HepG2 (cell line): ENCODE measurements around the gene PKLR. TPM values are rescaled to one million over a fixed set of nuclear protein-coding genes. Genes with fewer than 3 reads are reported as not detected.

ENCODE experiments used
- ARID4A ChIP-seq: sonication (generic); formaldehyde crosslinking; IDR thresholded peaks from 2 replicates; pipeline ENCODE4 v1.5.0; 2020; ENCODE audit warnings: mild to moderate bottlenecking, missing genetic modification reagents, borderline replicate concordance
- HNRNPL ChIP-seq: fragments of 200-400 bp; formaldehyde crosslinking; IDR thresholded peaks from 2 replicates; pipeline ENCODE4 v1.6.1; 2017; ENCODE audit warnings: mild to moderate bottlenecking, low read depth, low read length
- RBFOX2 ChIP-seq: fragments of 200-400 bp; formaldehyde crosslinking; IDR thresholded peaks from 2 replicates; pipeline ENCODE4 v1.6.1; 2017; ENCODE audit warnings: low read depth, mild to moderate bottlenecking, low read length
- SAP130 ChIP-seq: IDR thresholded peaks from 2 replicates; pipeline ENCODE4 v1.6.1; 2016; ENCODE audit warnings: low read depth
- SNAPC2 ChIP-seq: sonication (generic); formaldehyde crosslinking; IDR thresholded peaks from 2 replicates; pipeline ENCODE4 v1.8.1; 2022; ENCODE audit warnings: mild to moderate bottlenecking, missing genetic modification reagents
- SYNCRIP ChIP-seq: fragments of 200-400 bp; formaldehyde crosslinking; IDR thresholded peaks from 2 replicates; pipeline ENCODE4 v1.6.1; 2018; ENCODE audit warnings: mild to moderate bottlenecking, low read depth, low read length; ENCODE audit not compliant: insufficient read depth
- TOPORS ChIP-seq: sonication (generic); formaldehyde crosslinking; IDR thresholded peaks from 2 replicates; pipeline ENCODE4 v1.8.0; 2023; ENCODE audit warnings: mild to moderate bottlenecking, missing genetic modification reagents
- YEATS4 ChIP-seq: sonication (generic); formaldehyde crosslinking; IDR thresholded peaks from 2 replicates; pipeline ENCODE4 v1.4.0; 2020; ENCODE audit warnings: missing genetic modification reagents, borderline replicate concordance
- ZNF136 ChIP-seq: sonication (generic); formaldehyde crosslinking; IDR thresholded peaks from 2 replicates; pipeline ENCODE4 v1.8.1; 2022; ENCODE audit warnings: low read depth, mild to moderate bottlenecking, moderate library complexity, missing genetic modification reagents
- ZNF234 ChIP-seq: sonication (generic); formaldehyde crosslinking; conservative IDR thresholded peaks from 2 replicates; pipeline ENCODE4 v1.5.1; 2020; ENCODE audit warnings: mild to moderate bottlenecking, missing genetic modification reagents
- ZNF280B ChIP-seq: sonication (generic); formaldehyde crosslinking; IDR thresholded peaks from 2 replicates; pipeline ENCODE4 v1.5.0; 2020; ENCODE audit warnings: missing genetic modification reagents, mild to moderate bottlenecking, borderline replicate concordance
- ZNF33B ChIP-seq: sonication (generic); formaldehyde crosslinking; IDR thresholded peaks from 2 replicates; pipeline ENCODE4 v1.5.1; 2020; ENCODE audit warnings: mild to moderate bottlenecking, missing genetic modification reagents
- ZNF75D ChIP-seq: sonication (generic); formaldehyde crosslinking; IDR thresholded peaks from 2 replicates; pipeline ENCODE4 v1.8.1; 2023; ENCODE audit warnings: missing genetic modification reagents, mild to moderate bottlenecking, borderline replicate concordance
- ZSCAN31 ChIP-seq: sonication (generic); formaldehyde crosslinking; IDR thresholded peaks from 2 replicates; pipeline ENCODE4 v1.5.0; 2020; ENCODE audit warnings: low read depth, mild to moderate bottlenecking, missing genetic modification reagents
- polyA plus RNA-seq, 8 experiments: library from polyadenylated mRNA; depleted of rRNA in 3 of 8; stranded (reverse) in 7 of 8; unstranded in 1 of 8; fragments of >200 nt; fragmentation: Illumina TruSeq in 4 of 8; extraction: Trizol in 4 of 8; gene quantifications; 2 replicates each; pipeline versions ENCODE4 v1.2.1 to v1.2.3, GENCODE V29; 2011 to 2016; ENCODE audit warnings: low read depth in 4 of 8, missing spikeins in 1 of 8, mixed read lengths in 1 of 8; ENCODE audit not compliant: insufficient read depth in 1 of 8
- total RNA-seq, 5 experiments: library from RNA; depleted of rRNA; stranded (reverse); fragments of >200 nt; fragmentation: Illumina TruSeq; extraction: Trizol; gene quantifications; 2 replicates each; pipeline ENCODE4 v1.2.3, GENCODE V29; 2016; ENCODE audit warnings: low read depth in 1 of 5
- TF ChIP-seq, protein P1 (sequence below): fragments of 450-650 bp; IDR thresholded peaks from 2 replicates; pipeline ENCODE4 v1.6.1; 2017
- TF ChIP-seq, protein P2 (sequence below): sonication (generic); formaldehyde crosslinking; IDR thresholded peaks from 2 replicates; pipeline ENCODE4 v1.5.1; 2020; ENCODE audit warnings: missing genetic modification reagents, mild to moderate bottlenecking, borderline replicate concordance
- TF ChIP-seq, protein P3 (sequence below): sonication (generic); formaldehyde crosslinking; IDR thresholded peaks from 2 replicates; pipeline ENCODE4 v1.8.1; 2023; ENCODE audit warnings: missing genetic modification reagents, inconsistent platforms, borderline replicate concordance

PKLR gene
- total and polyA plus RNA-seq, 2 of the 13 experiments (the other 11 are each of a cell fraction or from before 2014, with no cell fraction given), result 10.3 to 29.3 TPM

GRCh38 chr1:155308493-155309422 is 7.5 kb upstream of the PKLR start, which contains the start of gene FDPS (continued):
- TF ChIP-seq ZSCAN31 (CRISPR knock-in tag) (0 out of 2 replicates have a peak, but pooled peaks have one; percentile 45), ZNF33B (CRISPR knock-in tag) (no peak), TOPORS (CRISPR knock-in tag) (peak; percentile 31; the same call in 1 of the 2 replicates), SAP130 (peak; percentile 92), SNAPC2 (CRISPR knock-in tag) (no peak), SYNCRIP (no peak), ZNF75D (CRISPR knock-in tag) (no peak), ZNF280B (CRISPR knock-in tag) (peak; percentile 12; the same call in 1 of the 2 replicates), YEATS4 (CRISPR knock-in tag) (peak; percentile 55; the same call in 1 of the 2 replicates), RBFOX2 (peak; percentile 74), ZNF234 (CRISPR knock-in tag) (no peak), ZNF136 (no peak), HNRNPL (no peak), ARID4A (CRISPR knock-in tag) (peak; percentile 87; the same call in 1 of the 2 replicates)
- TF ChIP-seq, protein P1, sequence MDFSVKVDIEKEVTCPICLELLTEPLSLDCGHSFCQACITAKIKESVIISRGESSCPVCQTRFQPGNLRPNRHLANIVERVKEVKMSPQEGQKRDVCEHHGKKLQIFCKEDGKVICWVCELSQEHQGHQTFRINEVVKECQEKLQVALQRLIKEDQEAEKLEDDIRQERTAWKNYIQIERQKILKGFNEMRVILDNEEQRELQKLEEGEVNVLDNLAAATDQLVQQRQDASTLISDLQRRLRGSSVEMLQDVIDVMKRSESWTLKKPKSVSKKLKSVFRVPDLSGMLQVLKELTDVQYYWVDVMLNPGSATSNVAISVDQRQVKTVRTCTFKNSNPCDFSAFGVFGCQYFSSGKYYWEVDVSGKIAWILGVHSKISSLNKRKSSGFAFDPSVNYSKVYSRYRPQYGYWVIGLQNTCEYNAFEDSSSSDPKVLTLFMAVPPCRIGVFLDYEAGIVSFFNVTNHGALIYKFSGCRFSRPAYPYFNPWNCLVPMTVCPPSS, result no peak
- TF ChIP-seq, protein P2, sequence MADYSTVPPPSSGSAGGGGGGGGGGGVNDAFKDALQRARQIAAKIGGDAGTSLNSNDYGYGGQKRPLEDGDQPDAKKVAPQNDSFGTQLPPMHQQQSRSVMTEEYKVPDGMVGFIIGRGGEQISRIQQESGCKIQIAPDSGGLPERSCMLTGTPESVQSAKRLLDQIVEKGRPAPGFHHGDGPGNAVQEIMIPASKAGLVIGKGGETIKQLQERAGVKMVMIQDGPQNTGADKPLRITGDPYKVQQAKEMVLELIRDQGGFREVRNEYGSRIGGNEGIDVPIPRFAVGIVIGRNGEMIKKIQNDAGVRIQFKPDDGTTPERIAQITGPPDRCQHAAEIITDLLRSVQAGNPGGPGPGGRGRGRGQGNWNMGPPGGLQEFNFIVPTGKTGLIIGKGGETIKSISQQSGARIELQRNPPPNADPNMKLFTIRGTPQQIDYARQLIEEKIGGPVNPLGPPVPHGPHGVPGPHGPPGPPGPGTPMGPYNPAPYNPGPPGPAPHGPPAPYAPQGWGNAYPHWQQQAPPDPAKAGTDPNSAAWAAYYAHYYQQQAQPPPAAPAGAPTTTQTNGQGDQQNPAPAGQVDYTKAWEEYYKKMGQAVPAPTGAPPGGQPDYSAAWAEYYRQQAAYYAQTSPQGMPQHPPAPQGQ (CRISPR knock-in tag), result no peak; the same call in 1 of the 2 replicates
- TF ChIP-seq, protein P3, sequence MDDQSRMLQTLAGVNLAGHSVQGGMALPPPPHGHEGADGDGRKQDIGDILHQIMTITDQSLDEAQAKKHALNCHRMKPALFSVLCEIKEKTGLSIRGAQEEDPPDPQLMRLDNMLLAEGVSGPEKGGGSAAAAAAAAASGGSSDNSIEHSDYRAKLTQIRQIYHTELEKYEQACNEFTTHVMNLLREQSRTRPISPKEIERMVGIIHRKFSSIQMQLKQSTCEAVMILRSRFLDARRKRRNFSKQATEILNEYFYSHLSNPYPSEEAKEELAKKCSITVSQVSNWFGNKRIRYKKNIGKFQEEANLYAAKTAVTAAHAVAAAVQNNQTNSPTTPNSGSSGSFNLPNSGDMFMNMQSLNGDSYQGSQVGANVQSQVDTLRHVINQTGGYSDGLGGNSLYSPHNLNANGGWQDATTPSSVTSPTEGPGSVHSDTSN (CRISPR knock-in tag), result no peak
